ENCODE data around the gene GANC.

The GANC gene

DNA sequence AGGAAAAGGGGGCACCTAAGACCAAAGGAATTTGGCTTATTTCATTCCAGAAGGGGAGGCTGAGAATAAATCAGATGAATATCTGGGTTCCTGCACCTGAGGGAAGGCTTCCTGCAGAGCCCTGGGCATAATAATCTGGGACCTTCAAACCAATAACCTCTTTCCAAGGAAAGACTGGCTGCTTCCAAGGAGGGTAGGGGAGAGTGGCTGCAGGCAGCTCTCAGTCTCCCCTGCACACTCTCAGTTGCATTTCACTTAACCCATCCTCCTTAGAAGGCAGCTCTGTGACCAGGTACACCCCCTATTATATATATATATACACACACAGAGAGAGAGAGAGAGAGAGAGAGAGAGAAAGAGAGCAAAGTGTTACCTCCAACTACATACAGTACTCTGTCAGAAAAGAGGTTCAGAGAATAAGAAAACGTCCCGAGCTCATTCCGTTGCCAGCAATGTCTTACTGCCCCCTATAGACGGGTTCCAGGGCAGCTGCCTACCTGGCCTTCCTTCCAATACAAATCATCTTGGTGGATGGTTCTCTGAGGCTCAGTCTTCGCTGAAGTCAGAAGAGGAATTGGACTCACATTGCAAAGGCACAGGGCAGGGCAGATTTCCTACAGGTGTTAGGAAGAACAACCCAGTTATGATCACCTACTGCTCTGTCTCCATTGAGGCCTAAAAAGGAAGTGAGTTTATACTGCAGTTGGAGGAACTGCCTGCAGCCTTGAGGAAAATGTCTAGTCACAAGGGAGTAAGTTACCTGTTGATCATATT, 112.4 kb downstream of the GANC start:
- peak; percentile 54 for DNase-seq (ENCODE audit: low spot score)

DNA sequence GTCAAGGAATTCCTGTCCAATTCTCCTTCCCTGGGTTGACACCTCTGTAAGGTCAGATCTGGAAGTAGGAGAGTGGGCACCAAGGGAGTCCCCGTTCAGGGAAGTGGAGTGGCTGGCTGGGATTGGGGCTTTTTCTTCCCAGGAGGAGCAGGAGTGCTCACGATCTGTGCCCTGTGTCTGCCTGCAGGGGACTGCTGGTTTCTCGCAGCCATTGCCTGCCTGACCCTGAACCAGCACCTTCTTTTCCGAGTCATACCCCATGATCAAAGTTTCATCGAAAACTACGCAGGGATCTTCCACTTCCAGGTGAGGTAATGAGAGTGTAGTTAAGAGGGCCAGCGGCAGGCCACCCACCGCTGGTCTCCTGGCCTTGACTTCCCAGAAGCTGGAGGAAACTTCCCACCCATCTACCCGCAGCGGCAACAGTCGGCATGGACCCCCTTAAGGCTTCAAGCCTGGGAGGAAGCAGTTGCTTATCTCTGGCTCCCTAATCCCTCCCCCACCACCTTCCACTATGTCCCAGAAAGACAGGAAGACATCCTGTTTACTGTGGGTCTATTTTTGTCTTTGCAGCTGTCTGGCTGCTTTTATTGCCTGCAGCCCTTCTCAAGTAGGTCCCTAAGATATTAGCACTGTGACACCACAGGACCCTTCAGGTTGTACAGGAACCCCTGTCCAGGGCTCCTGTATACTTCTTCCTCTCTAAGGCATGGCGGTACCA, 113.1 kb downstream of the GANC start:
- DNase-seq (ENCODE audit: low spot score) = no peak

DNA sequence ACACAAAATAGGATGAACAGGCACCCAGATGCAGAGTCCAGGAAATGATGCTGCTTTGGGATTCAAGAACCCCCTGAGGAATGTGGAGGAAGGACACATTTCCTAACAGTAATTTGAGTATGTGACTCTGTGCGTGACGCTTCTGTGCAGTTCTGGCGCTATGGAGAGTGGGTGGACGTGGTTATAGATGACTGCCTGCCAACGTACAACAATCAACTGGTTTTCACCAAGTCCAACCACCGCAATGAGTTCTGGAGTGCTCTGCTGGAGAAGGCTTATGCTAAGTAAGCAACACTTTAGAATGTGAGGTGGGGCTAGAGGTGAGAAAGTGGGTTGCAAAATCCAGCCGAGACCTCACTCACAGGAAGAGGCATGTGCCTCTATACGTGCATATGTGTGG, 114.6 kb downstream of the GANC start:
- no peak for DNase-seq (ENCODE audit: low spot score)

DNA sequence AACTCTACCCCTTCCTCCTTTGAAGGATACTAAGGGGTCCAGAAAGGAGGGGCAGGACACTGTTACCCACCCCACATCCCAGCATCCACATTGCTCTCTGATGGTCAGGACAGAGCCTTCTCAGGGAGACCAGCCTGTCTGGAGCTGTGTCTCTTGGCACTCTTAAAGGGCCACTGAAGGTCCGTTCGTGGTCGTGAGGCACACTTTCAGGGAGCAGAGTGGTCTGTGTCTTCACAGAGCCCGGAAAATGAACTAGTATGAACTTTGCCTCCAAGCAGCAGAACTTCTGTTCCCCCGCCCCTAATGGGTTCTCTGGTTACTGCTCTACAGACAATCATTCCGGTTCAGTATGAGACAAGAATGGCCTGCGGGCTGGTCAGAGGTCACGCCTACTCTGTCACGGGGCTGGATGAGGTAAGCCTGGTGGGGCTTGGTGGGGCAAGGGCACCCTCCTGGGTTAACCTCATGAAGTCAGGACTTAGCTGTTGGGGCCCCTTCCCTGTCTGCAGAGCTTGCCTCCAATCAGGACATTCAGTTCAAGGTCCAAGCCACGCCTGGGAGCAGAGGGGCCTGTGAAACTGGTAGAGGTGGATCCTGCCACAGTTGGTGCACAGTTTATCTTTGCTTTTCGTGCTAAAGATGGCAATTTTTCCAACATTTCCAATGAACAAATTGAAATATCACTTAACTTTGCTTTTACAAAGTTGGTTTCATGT, 119.5 kb downstream of the GANC start:
- peak; percentile 54 for DNase-seq (ENCODE audit: low spot score)

DNA sequence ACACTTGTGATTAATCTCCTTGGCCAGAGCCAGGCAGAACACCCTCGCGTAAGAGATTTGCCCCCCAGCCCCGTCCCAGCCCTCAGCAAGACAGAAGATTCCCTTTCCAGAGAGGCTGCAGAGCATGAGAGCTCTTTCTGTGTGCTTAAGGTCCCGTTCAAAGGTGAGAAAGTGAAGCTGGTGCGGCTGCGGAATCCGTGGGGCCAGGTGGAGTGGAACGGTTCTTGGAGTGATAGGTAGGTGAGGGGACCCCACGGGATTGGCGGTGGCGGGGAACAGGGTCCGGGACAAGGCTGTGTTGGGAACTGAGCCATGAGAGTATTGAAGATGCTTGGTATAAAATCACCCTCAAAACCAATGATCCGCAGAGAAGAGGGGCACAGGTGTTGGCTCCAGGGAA, 121.1 kb downstream of the GANC start:
- no peak for DNase-seq (ENCODE audit: low spot score)

DNA sequence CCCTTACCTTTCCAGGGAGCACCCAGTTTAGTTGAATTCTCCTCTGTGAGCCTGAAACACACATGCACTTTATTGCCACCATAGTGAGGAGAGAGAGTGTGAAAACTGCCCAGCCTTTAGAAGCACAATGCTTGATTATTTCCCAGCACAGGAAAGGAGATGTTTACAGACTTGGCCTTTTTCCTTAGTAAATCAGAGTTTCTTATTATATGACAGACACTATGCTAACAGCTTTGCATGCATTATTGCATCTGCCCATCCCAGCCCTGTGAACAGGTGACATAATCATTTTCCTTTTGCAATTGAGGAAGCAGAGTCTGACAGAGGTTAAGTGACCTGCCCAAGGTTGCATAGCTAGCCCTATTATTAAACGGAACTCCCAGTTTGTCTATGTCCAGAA, 122.8 kb downstream of the GANC start:
- no peak for DNase-seq (ENCODE audit: low spot score)

DNA sequence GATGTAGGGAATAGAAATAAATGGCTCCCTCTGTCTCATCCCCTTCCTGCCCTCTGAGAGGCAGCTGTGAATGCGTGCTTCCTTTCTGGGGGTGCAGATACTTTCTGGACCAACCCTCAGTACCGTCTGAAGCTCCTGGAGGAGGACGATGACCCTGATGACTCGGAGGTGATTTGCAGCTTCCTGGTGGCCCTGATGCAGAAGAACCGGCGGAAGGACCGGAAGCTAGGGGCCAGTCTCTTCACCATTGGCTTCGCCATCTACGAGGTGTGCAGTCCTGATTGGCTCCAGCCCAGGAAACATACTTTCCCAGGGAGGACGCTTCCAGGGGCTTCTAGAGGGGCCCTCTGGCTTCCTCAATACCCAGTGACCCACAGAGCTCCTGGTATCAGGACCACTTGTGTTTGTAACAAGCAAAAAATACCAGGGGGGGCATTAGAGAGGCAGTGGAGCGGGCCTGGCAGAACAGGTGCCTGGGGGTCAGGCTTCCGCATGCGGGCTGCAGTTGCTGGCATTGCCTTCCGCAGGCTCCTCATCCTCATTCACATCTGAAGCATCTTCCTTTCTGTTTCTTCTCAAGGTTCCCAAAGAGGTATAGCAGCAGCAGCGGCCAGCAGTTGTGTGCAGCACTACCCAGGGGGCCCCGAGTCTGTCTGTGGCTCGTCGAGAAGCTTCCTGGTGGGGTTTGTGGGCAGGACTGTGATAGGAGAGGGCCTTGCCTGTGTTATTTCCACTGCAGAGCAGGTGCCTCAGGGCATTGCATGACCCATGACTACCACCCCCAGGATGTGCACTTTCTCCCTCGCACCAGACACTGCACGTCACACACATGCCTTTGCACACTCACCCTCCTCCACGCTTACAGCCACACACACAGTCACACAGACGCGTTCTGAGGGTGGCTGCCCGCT, 128.8 kb downstream of the GANC start:
- no peak for DNase-seq (ENCODE audit: low spot score)

DNA sequence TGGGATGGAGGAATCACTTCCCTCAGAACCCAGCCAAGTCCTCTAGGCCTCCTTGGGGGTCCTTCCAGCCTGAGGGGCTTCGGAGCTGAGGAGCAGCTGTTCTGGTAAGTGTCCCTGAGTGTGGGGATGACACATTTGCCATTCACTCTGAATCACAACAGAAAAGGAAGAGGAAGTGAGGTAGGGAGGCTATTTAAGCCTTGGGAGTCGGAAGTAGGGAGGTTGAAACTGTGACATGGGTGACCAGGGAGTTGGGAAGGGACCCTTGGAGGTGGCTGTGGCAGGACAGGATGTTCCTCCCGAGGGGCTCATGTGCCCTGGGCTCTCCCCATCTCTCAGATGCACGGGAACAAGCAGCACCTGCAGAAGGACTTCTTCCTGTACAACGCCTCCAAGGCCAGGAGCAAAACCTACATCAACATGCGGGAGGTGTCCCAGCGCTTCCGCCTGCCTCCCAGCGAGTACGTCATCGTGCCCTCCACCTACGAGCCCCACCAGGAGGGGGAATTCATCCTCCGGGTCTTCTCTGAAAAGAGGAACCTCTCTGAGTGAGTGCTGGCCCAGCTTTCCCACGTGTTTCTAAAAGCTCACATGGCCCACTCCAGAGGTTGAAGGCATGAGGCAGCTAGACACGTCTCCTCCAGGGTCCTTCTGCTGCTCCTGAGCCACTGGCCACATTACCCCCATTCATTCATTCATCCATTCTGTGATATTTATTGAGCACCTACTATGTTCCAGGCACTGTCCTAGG, 129.6 kb downstream of the GANC start:
- no peak for DNase-seq (ENCODE audit: low spot score)

DNA sequence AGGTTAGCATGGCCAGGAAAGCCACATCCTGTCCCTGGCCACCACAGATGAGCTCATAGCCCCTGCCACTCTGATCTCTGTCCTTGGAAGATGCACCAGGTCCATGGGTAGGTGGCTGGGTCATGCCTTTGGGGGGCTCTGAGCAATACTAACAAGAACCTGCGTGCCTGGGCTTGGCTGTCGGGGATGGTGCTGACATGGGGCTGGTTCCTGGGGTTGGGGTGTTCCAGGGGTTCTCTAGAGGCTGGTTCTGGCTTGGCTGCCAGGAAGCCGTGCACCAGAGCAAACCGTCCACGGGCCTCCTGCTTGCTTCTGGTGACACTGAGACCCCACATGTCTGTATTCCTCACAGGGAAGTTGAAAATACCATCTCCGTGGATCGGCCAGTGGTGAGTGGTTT, 130.4 kb downstream of the GANC start:
- no peak for DNase-seq (ENCODE audit: low spot score)

DNA sequence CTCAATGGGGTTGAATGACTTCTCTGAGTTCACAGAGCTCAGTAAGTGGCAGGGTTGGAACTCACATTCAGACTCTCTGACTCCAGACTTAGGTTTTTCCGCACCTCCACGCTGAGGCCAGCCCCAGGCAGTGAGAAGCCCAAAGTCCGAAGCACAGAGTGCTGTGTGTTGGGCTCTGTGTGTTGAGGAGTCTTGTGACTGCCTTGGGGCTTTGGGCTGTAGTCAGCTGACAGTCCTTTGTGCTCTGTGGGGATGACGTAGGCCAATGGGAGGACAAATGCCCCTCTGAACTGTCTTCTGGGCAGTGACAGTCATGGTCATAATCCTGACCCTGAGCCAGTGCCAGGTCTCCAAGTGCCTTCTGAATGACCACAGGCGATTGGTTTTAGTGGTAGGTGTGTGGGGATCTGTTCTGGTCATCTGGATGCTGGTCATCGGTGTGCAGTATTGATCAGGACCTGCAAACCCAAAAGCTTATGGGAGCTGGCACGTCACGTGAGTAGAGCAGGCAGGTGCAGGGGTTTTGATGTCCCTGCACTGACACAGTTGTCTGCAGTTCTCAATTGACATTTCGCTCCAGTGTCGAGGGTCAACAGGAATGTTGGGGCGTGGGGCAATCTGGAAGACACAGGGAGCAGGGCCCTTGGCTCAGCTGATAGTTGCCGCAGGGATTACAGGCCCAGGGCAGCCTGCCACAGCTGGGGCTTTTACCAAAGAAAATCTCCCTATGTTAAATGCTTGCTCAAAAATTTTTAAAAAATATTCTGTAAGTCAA, 131.6 kb downstream of the GANC start:
- DNase-seq (ENCODE audit: low spot score) = no peak

DNA sequence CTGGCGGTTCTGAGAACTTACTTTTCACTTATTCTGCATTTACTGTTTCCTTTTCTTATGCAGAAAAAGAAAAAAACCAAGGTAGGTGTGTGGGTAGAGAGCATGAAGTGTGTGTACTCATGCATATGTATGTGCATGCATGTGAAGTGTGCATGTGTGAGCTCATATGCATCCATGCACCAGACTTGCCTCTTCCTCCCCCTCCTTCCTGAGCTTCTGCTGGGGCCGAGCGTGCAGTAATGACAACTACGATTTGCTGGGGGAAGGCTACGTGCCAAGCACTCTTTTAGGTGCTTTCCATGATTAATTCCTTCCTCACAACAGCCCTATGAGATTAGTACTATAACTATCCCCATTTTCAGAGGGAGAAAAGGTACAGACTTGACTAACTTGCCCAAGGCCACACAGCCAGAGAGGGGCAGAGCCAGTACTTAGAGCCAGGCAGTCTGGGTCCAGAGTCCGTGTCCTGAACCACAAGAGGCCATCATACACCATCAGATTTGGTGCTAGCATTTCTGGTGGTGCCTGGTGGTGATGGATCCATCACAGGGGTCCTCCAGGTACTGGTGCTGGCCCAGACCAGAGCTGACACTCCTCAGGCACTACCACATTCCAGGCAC, 133.0 kb downstream of the GANC start:
- DNase-seq (ENCODE audit: low spot score) = no peak

Data from SW480 (cell line).